Kasumi-1 (cell line): Measurements from ENCODE around the gene SCAF11.

Experiments
- DNase-seq, 2 experiments: peaks; one replicate each; lab custom pipeline; 2025; lab: John Stamatoyannopoulos, UW

The SCAF11 gene

GRCh38 chr12:45918818-45919217 lies 71.6 kb downstream of the SCAF11 start:
- DNase-seq, result no peak

GRCh38 chr12:45915405-45915804 lies 75.0 kb downstream of the SCAF11 start:
- no peak for DNase-seq

GRCh38 chr12:45914090-45914489 lies 76.3 kb downstream of the SCAF11 start:
- no peak for DNase-seq

- DNase-seq, result no peak
These were observed 76.7 kb downstream of the SCAF11 start for GRCh38 chr12:45913631-45914030.

GRCh38 chr12:45912774-45913173 lies 77.6 kb downstream of the SCAF11 start:
- no peak for DNase-seq

GRCh38 chr12:45909041-45909713 lies 81.2 kb downstream of the SCAF11 start:
- DNase-seq, result no peak

GRCh38 chr12:45907955-45908354 lies 82.4 kb downstream of the SCAF11 start:
- DNase-seq, result peak; percentile 42 to 43

GRCh38 chr12:45898094-45898493 lies 92.3 kb downstream of the SCAF11 start:
- DNase-seq, result no peak

GRCh38 chr12:45895961-45896360 lies 94.4 kb downstream of the SCAF11 start:
- no peak for DNase-seq

GRCh38 chr12:45893240-45893639 lies 97.1 kb downstream of the SCAF11 start:
- peak in 1 of 2 experiments; percentile 19 for DNase-seq

GRCh38 chr12:45890276-45890675 lies 100.1 kb downstream of the SCAF11 start:
- no peak for DNase-seq

GRCh38 chr12:45887544-45887943 lies 102.8 kb downstream of the SCAF11 start:
- no peak for DNase-seq

- DNase-seq, result no peak
These were observed 103.7 kb downstream of the SCAF11 start for GRCh38 chr12:45886685-45887084.

- no peak for DNase-seq
These were observed 107.2 kb downstream of the SCAF11 start for GRCh38 chr12:45883187-45883586.

GRCh38 chr12:45880533-45880932 lies 109.8 kb downstream of the SCAF11 start:
- DNase-seq, result no peak

- DNase-seq, result no peak
These were observed 110.9 kb downstream of the SCAF11 start for GRCh38 chr12:45879363-45879895.

- no peak for DNase-seq
These were observed 111.6 kb downstream of the SCAF11 start for GRCh38 chr12:45878630-45879255.

- no peak for DNase-seq
These were observed 113.3 kb downstream of the SCAF11 start for GRCh38 chr12:45877069-45877468.

GRCh38 chr12:45872446-45872845 lies 117.9 kb downstream of the SCAF11 start:
- no peak for DNase-seq
